Caco-2 (cell line): Measurements from ENCODE around the gene MBD4. TPM values are rescaled to one million over a fixed set of nuclear protein-coding genes. Genes with fewer than 3 reads are reported as not detected.
A peak's percentile ranks its signal among the peaks of the same experiment; 100 is the strongest.
"Not testable (repeated sequence)": the region's sequence is repeated elsewhere in the genome, so short reads cannot be mapped to it uniquely, and the experiment has no call there.

Source experiments
- BruUV-seq: library from RNA; stranded (reverse); fragments of 400-500 nt; replicated peaks from 2 replicates; lab custom pipeline; 2021; lab: Mats Ljungman, UMichigan
- CTCF ChIA-PET: fragments of 300-600 bp; sonication (Branson Sonifier 250); formaldehyde crosslinking; loops from one replicate; lab custom pipeline; 2022; ENCODE audit warnings: antibody characterized with exemption; lab: Charles Lee
- POLR2A ChIA-PET: fragments of 300-600 bp; sonication (Branson Sonifier 250); formaldehyde crosslinking; loops from one replicate; lab custom pipeline; 2022; ENCODE audit warnings: antibody characterized with exemption; lab: Charles Lee
- DNase-seq, 2 experiments: peaks; one replicate each; pipeline versions ENCODE4 v3.0.0 to v3.0.0-alpha.2; 2020 to 2022
- H3K27me3 ChIP-seq: replicated peaks from 2 replicates; pipeline ENCODE4 v1.6.0; 2011; ENCODE audit warnings: low read length; ENCODE audit not compliant: control insufficient read depth, insufficient read depth
- H3K36me3 ChIP-seq: 2 replicates; pipeline ENCODE4 v1.5.1; 2011; ENCODE audit warnings: low read length; ENCODE audit not compliant: control insufficient read depth, insufficient read depth
- H3K4me1 ChIP-seq: fragments of 250-450 bp; sonication (Bioruptor Pico); 2 replicates; pipeline ENCODE4 v1.5.1; 2020; ENCODE audit warnings: mild to moderate bottlenecking
- H3K4me3 ChIP-seq: 2 replicates; pipeline ENCODE4 v1.5.1; 2011; ENCODE audit warnings: low read depth, mild to moderate bottlenecking, control low read depth, low read length
- H3K9me3 ChIP-seq: fragments of 250-450 bp; sonication (Bioruptor Pico); 2 replicates; pipeline ENCODE4 v1.5.1; 2020; ENCODE audit warnings: mild to moderate bottlenecking, moderate library complexity
- H3K27ac Mint-ChIP-seq: one replicate; pipeline ENCODE4 v1.8.0; 2022; ENCODE audit warnings: mixed read lengths; ENCODE audit not compliant: unreplicated experiment
- H3K27me3 Mint-ChIP-seq: one replicate; pipeline ENCODE4 v1.8.0; 2022; ENCODE audit warnings: mixed read lengths; ENCODE audit not compliant: insufficient read depth, unreplicated experiment
- H3K36me3 Mint-ChIP-seq: one replicate; pipeline ENCODE4 v1.8.0; 2022; ENCODE audit warnings: mild to moderate bottlenecking, mixed read lengths; ENCODE audit not compliant: insufficient read depth, unreplicated experiment
- H3K4me1 Mint-ChIP-seq: one replicate; pipeline ENCODE4 v1.8.0; 2022; ENCODE audit warnings: low read depth, mixed read lengths; ENCODE audit not compliant: unreplicated experiment
- H3K4me3 Mint-ChIP-seq: one replicate; pipeline ENCODE4 v1.8.0; 2022; ENCODE audit warnings: mild to moderate bottlenecking, moderate library complexity, mixed read lengths; ENCODE audit not compliant: unreplicated experiment
- H3K9me3 Mint-ChIP-seq: one replicate; pipeline ENCODE4 v1.8.0; 2022; ENCODE audit warnings: mixed read lengths; ENCODE audit not compliant: unreplicated experiment
- CTCF ChIP-seq, 2 experiments: fragments of 200-600 bp in 1 of 2; IDR thresholded peaks; 1 replicate in 1 of 2; 2 replicates in 1 of 2; pipeline versions ENCODE4 v1.5.1 to v1.8.0; 2011 to 2022; ENCODE audit warnings: antibody characterized with exemption in 1 of 2, control low read depth in 1 of 2, inconsistent platforms in 1 of 2, low read depth in 1 of 2, low read length in 1 of 2, mild to moderate bottlenecking in 1 of 2, moderate library complexity in 1 of 2; ENCODE audit not compliant: insufficient read depth in 1 of 2, severe bottlenecking in 1 of 2, unreplicated experiment in 1 of 2
- intact Hi-C: fragments of 100-400 bp; cut with micrococcal nuclease; formaldehyde crosslinking; loops from one replicate; pipeline ENCODE4 v1.10.0; 2022; ENCODE audit not compliant: unreplicated experiment
- total RNA-seq: library from RNA; stranded (reverse); gene quantifications from 2 replicates; pipeline ENCODE4 v1.2.3, GENCODE V29; 2022

Gene MBD4
- total RNA-seq, 1 experiment from 2014 or later, result 33.5 TPM

GRCh38 chr3:129415830-129416229 is 23.9 kb downstream of the MBD4 start:
- Histone ChIP-seq H3K9me3 (no peaks in the 10 kb centered on the region), H3K27me3 (no peaks in the 10 kb centered on the region), H3K4me1 (peaks cover 19% of the 10 kb centered on the region), H3K36me3 (no peaks in the 10 kb centered on the region), H3K4me3 (no peak overlapping the region)
- Mint-ChIP-seq H3K27me3 (no peaks in the 10 kb centered on the region), H3K27ac (no peak overlapping the region), H3K4me3 (no peak overlapping the region), H3K4me1 (peaks cover 19% of the 10 kb centered on the region), H3K36me3 (no peaks in the 10 kb centered on the region), H3K9me3 (no peaks in the 10 kb centered on the region)
- TF ChIP-seq CTCF (IDR thresholded peaks at IDR 0.05; ENCODE audit: insufficient read depth in 1 of 2, low read depth in 1 of 2, low read length in 1 of 2, severe bottlenecking in 1 of 2, unreplicated experiment in 1 of 2), result no peak
- peak in 1 of 2 experiments; percentile 5 for DNase-seq
- ChIA-PET POLR2A (no interaction called here), CTCF (no interaction called here)
- intact Hi-C loops, result no loop called here
- BruUV-seq, result no TSS peak

GRCh38 chr3:129415378-129415777 is 24.4 kb downstream of the MBD4 start:
- intact Hi-C loops, result no loop called here
- no peak overlapping the region for H3K27ac Mint-ChIP-seq
- no TSS peak for BruUV-seq
- CTCF ChIA-PET, result no interaction called here
- no peak for DNase-seq
- no peaks in the 10 kb centered on the region for H3K9me3 ChIP-seq
- POLR2A ChIA-PET, result no interaction called here
- TF ChIP-seq CTCF (IDR thresholded peaks at IDR 0.05; ENCODE audit: insufficient read depth in 1 of 2, low read depth in 1 of 2, low read length in 1 of 2, severe bottlenecking in 1 of 2, unreplicated experiment in 1 of 2), result no peak
- H3K4me1 ChIP-seq, result peaks cover 19% of the 10 kb centered on the region
- H3K9me3 Mint-ChIP-seq, result no peaks in the 10 kb centered on the region
- no peak overlapping the region for H3K4me3 Mint-ChIP-seq
- H3K27me3 ChIP-seq, result no peaks in the 10 kb centered on the region
- H3K27me3 Mint-ChIP-seq, result no peaks in the 10 kb centered on the region
- no peak overlapping the region for H3K4me3 ChIP-seq
- H3K36me3 ChIP-seq, result no peaks in the 10 kb centered on the region
- H3K4me1 Mint-ChIP-seq, result peaks cover 19% of the 10 kb centered on the region
- H3K36me3 Mint-ChIP-seq, result no peaks in the 10 kb centered on the region

- DNase-seq, result peak in 1 of 2 experiments; percentile 35
- Histone ChIP-seq H3K4me3 (no peak overlapping the region), H3K9me3 (no peaks in the 10 kb centered on the region), H3K36me3 (no peaks in the 10 kb centered on the region), H3K4me1 (peaks cover 19% of the 10 kb centered on the region), H3K27me3 (no peaks in the 10 kb centered on the region)
- no peak overlapping the region for H3K4me3 Mint-ChIP-seq
- no peak for TF ChIP-seq CTCF (IDR thresholded peaks at IDR 0.05; ENCODE audit: insufficient read depth in 1 of 2, low read depth in 1 of 2, low read length in 1 of 2, severe bottlenecking in 1 of 2, unreplicated experiment in 1 of 2)
- intact Hi-C loops, result no loop called here
- CTCF ChIA-PET, result interaction anchor here (1.6 kb wide), 1 partner anchor 30 kb away, joined by 4 read pairs; no protein-coding TSS in a partner anchor
- no peaks in the 10 kb centered on the region for H3K9me3 Mint-ChIP-seq
- H3K4me1 Mint-ChIP-seq, result peaks cover 17% of the 10 kb centered on the region
- POLR2A ChIA-PET, result no interaction called here
- no TSS peak for BruUV-seq
- peak overlapping the region; percentile 23 for H3K27ac Mint-ChIP-seq
- no peaks in the 10 kb centered on the region for H3K36me3 Mint-ChIP-seq
- no peaks in the 10 kb centered on the region for H3K27me3 Mint-ChIP-seq
These were observed 25.9 kb downstream of the MBD4 start for GRCh38 chr3:129413687-129414506.

- CTCF ChIA-PET, result interaction anchor here (0.7 to 1.6 kb wide), 2 partner anchors 30 to 215 kb away, joined by 3 to 4 read pairs; no protein-coding TSS in a partner anchor
- H3K4me3 Mint-ChIP-seq, intact Hi-C loops, POLR2A ChIA-PET, H3K9me3 ChIP-seq, H3K27me3 ChIP-seq, H3K9me3 Mint-ChIP-seq, H3K27me3 Mint-ChIP-seq, H3K4me3 ChIP-seq, H3K36me3 Mint-ChIP-seq, BruUV-seq, H3K36me3 ChIP-seq: not testable (repeated sequence)
- Mint-ChIP-seq H3K27ac (peak overlapping the region; percentile 23), H3K4me1 (peaks cover 11% of the 10 kb centered on the region)
- H3K4me1 ChIP-seq, result peaks cover 18% of the 10 kb centered on the region
- DNase-seq, result peak in 1 of 2 experiments; percentile 3
These were observed 26.5 kb downstream of the MBD4 start for GRCh38 chr3:129413238-129413637.
